GM12874 (cell line): ENCODE results near the gene TMEM63C.

Experiments used
- CTCF ChIP-seq: IDR thresholded peaks from 2 replicates; pipeline ENCODE4 v1.5.1; 2011; ENCODE audit warnings: low read depth, mild to moderate bottlenecking, control low read depth, low read length, moderate library complexity; ENCODE audit not compliant: insufficient read depth

Gene TMEM63C

GRCh38 chr14:77219591-77219990 is 38.0 kb downstream of the TMEM63C start:
- TF ChIP-seq CTCF: no peak

- TF ChIP-seq CTCF: no peak
Observed at GRCh38 chr14:77220246-77221017, 38.8 kb downstream of the TMEM63C start.

GRCh38 chr14:77221241-77221871 is 39.8 kb downstream of the TMEM63C start:
- no peak for TF ChIP-seq CTCF

- TF ChIP-seq CTCF: no peak
Observed at GRCh38 chr14:77222546-77223225, 41.1 kb downstream of the TMEM63C start.

GRCh38 chr14:77224212-77224611 is 42.6 kb downstream of the TMEM63C start:
- no peak for TF ChIP-seq CTCF

GRCh38 chr14:77225254-77225653 is 43.7 kb downstream of the TMEM63C start:
- no peak for TF ChIP-seq CTCF

GRCh38 chr14:77225892-77226557 is 44.4 kb downstream of the TMEM63C start:
- TF ChIP-seq CTCF: no peak
